Type B pancreatic cell (in vitro differentiated cells): ENCODE results near the gene INPP5A. TPM values are rescaled to one million over a fixed set of nuclear protein-coding genes. Genes with fewer than 3 reads are reported as not detected.

Source experiments
- DNase-seq: peaks from one replicate; pipeline ENCODE4 v3.0.0; 2021; ENCODE audit warnings: mixed read lengths; ENCODE audit not compliant: unreplicated experiment; ENCODE audit errors: extremely low spot score
- H3K27ac Mint-ChIP-seq: 2 replicates; pipeline ENCODE4 v1.8.0; 2021; ENCODE audit warnings: mild to moderate bottlenecking, mixed read lengths
- H3K27me3 Mint-ChIP-seq: 2 replicates; pipeline ENCODE4 v1.8.0; 2021; ENCODE audit warnings: mixed read lengths
- H3K36me3 Mint-ChIP-seq: 2 replicates; pipeline ENCODE4 v1.8.0; 2021; ENCODE audit warnings: mixed read lengths
- H3K4me1 Mint-ChIP-seq: one replicate; pipeline ENCODE4 v1.8.0; 2021; ENCODE audit warnings: mixed read lengths; ENCODE audit not compliant: unreplicated experiment
- H3K4me3 Mint-ChIP-seq: 2 replicates; pipeline ENCODE4 v1.8.0; 2021; ENCODE audit warnings: mild to moderate bottlenecking, mixed read lengths
- H3K9me3 Mint-ChIP-seq: 2 replicates; pipeline ENCODE4 v1.8.0; 2021; ENCODE audit warnings: mixed read lengths
- CTCF ChIP-seq: fragments of 200-600 bp; sonication (generic); conservative IDR thresholded peaks from 2 replicates; pipeline ENCODE4 v1.5.0; 2021; ENCODE audit warnings: antibody characterized with exemption, mild to moderate bottlenecking
- total RNA-seq: library from RNA; stranded (reverse); gene quantifications from 2 replicates; pipeline ENCODE4 v1.2.1, GENCODE V29; 2021; ENCODE audit warnings: low replicate concordance

Gene INPP5A
- total RNA-seq, 1 donor from 2014 or later = 26.6 TPM

- no peaks in the 10 kb centered on the region for H3K27me3 Mint-ChIP-seq
- no peak overlapping the region for H3K4me3 Mint-ChIP-seq
- TF ChIP-seq CTCF = no peak
- no peak overlapping the region for H3K27ac Mint-ChIP-seq
- H3K9me3 Mint-ChIP-seq = no peaks in the 10 kb centered on the region
- peaks cover 15% of the 10 kb centered on the region for H3K36me3 Mint-ChIP-seq
- H3K4me1 Mint-ChIP-seq = no peaks in the 10 kb centered on the region
- DNase-seq = no peak
These were observed 219.0 kb downstream of the INPP5A start for GRCh38 chr10:132756591-132756990.

- Mint-ChIP-seq H3K9me3 (no peaks in the 10 kb centered on the region), H3K27ac (no peak overlapping the region)
These were observed 219.6 kb downstream of the INPP5A start for GRCh38 chr10:132757171-132757570.

GRCh38 chr10:132758865-132759264 lies 221.3 kb downstream of the INPP5A start:
- peaks cover 1% of the 10 kb centered on the region for H3K4me1 Mint-ChIP-seq
- H3K27ac Mint-ChIP-seq = no peak overlapping the region

More at GRCh38 chr10:132757171-132757570, 219.6 kb downstream of the INPP5A start:
- no peak for TF ChIP-seq CTCF
- no peak for DNase-seq
- Mint-ChIP-seq H3K4me1 (no peaks in the 10 kb centered on the region), H3K27me3 (no peaks in the 10 kb centered on the region), H3K4me3 (no peak overlapping the region), H3K36me3 (peaks cover 15% of the 10 kb centered on the region)

GRCh38 chr10:132761395-132762060 lies 223.9 kb downstream of the INPP5A start:
- peaks cover 9% of the 10 kb centered on the region for H3K4me1 Mint-ChIP-seq
- H3K4me3 Mint-ChIP-seq = no peak overlapping the region
- peaks cover 3% of the 10 kb centered on the region for H3K27me3 Mint-ChIP-seq
- H3K9me3 Mint-ChIP-seq = no peaks in the 10 kb centered on the region
- peaks cover 7% of the 10 kb centered on the region for H3K36me3 Mint-ChIP-seq
- no peak for TF ChIP-seq CTCF
- no peak for DNase-seq
- no peak overlapping the region for H3K27ac Mint-ChIP-seq

More at GRCh38 chr10:132758865-132759264, 221.3 kb downstream of the INPP5A start:
- peaks cover 15% of the 10 kb centered on the region for H3K36me3 Mint-ChIP-seq
- no peak for TF ChIP-seq CTCF
- no peak overlapping the region for H3K4me3 Mint-ChIP-seq
- H3K9me3 Mint-ChIP-seq = no peaks in the 10 kb centered on the region
- DNase-seq = no peak
- no peaks in the 10 kb centered on the region for H3K27me3 Mint-ChIP-seq

- no peak overlapping the region for H3K27ac Mint-ChIP-seq
- peaks cover 3% of the 10 kb centered on the region for H3K27me3 Mint-ChIP-seq
- no peaks in the 10 kb centered on the region for H3K9me3 Mint-ChIP-seq
These were observed 224.7 kb downstream of the INPP5A start for GRCh38 chr10:132762267-132762666.

More at GRCh38 chr10:132762267-132762666, 224.7 kb downstream of the INPP5A start:
- Mint-ChIP-seq H3K4me3 (no peak overlapping the region), H3K36me3 (peaks cover 8% of the 10 kb centered on the region), H3K4me1 (peaks cover 10% of the 10 kb centered on the region)
- DNase-seq = no peak
- no peak for TF ChIP-seq CTCF
